SK-N-SH (cell line): ENCODE results near the gene RIMS4. TPM values are rescaled to one million over a fixed set of nuclear protein-coding genes. Genes with fewer than 3 reads are reported as not detected.

Experiments
- CTCF ChIA-PET: fragments of 300-600, 350-600 bp; formaldehyde crosslinking; extraction: SDS; loops from one replicate; lab custom pipeline; 2021; lab: Yijun Ruan, JAX
- POLR2A ChIA-PET: fragments of 350-600 bp; sonication (Branson Sonifier 250); formaldehyde crosslinking; extraction: SDS; loops from one replicate; lab custom pipeline; 2020; ENCODE audit warnings: antibody characterized with exemption, inconsistent platforms; lab: Yijun Ruan, JAX
- DNase-seq: peaks from one replicate; pipeline ENCODE4 v3.0.0; 2012
- H2AFZ ChIP-seq: fragments of 200-600 bp; sonication (generic); 2 replicates; pipeline ENCODE4 v1.8.1; 2016; ENCODE audit warnings: antibody characterized with exemption, mild to moderate bottlenecking, low read depth
- H3F3A ChIP-seq: fragments of 200-600 bp; sonication (generic); replicated peaks from 2 replicates; pipeline ENCODE3; 2016; ENCODE audit warnings: antibody characterized with exemption, mild to moderate bottlenecking; ENCODE audit not compliant: insufficient read depth
- H3K27ac ChIP-seq, 2 experiments: fragments of 200-500 bp in 1 of 2; fragments of 200-600 bp in 1 of 2; sonication (Bioruptor generic) in 1 of 2; sonication (generic), shearing (Covaris generic) in 1 of 2; 2 replicates each; pipeline versions ENCODE4 v1.5.1 to v1.6.1; 2014 to 2016; ENCODE audit warnings: low read depth in 2 of 2, inconsistent platforms in 1 of 2, low read length in 1 of 2, mild to moderate bottlenecking in 1 of 2, mixed read lengths in 1 of 2
- H3K27me3 ChIP-seq: fragments of 200-600 bp; sonication (generic), shearing (Covaris generic); 2 replicates; pipeline ENCODE4 v1.6.1; 2016; ENCODE audit warnings: mixed run types; ENCODE audit not compliant: insufficient read depth
- H3K36me3 ChIP-seq, 2 experiments: fragments of 200-500 bp in 1 of 2; fragments of 200-600 bp in 1 of 2; sonication (Bioruptor generic) in 1 of 2; sonication (generic) in 1 of 2; replicated peaks in 1 of 2; 2 replicates each; pipeline versions ENCODE3 to v1.5.1; 2014 to 2016; ENCODE audit warnings: low read length in 1 of 2, mild to moderate bottlenecking in 1 of 2; ENCODE audit not compliant: insufficient read depth in 2 of 2, control insufficient read depth in 1 of 2
- H3K4me1 ChIP-seq, 2 experiments: fragments of 200-500 bp in 1 of 2; fragments of 200-600 bp in 1 of 2; sonication (Bioruptor generic) in 1 of 2; sonication (generic), shearing (Covaris generic) in 1 of 2; 2 replicates each; pipeline versions ENCODE4 v1.5.1 to v1.6.1; 2014 to 2016; ENCODE audit warnings: low read depth in 1 of 2, low read length in 1 of 2, mixed run types in 1 of 2; ENCODE audit not compliant: insufficient read depth in 2 of 2, control insufficient read depth in 1 of 2
- H3K4me2 ChIP-seq: fragments of 200-600 bp; sonication (generic), shearing (Covaris generic); 2 replicates; pipeline ENCODE4 v1.6.1; 2017; ENCODE audit warnings: mixed run types
- H3K4me3 ChIP-seq, 2 experiments: fragments of 200-500 bp in 1 of 2; fragments of 200-600 bp in 1 of 2; sonication (Bioruptor generic) in 1 of 2; sonication (generic), shearing (Covaris generic) in 1 of 2; 2 replicates each; pipeline versions ENCODE4 v1.5.1 to v1.8.1; 2014 to 2016; ENCODE audit warnings: low read depth in 2 of 2, inconsistent platforms in 1 of 2, low read length in 1 of 2, mild to moderate bottlenecking in 1 of 2, mixed read lengths in 1 of 2, moderate library complexity in 1 of 2
- H3K79me2 ChIP-seq: fragments of 200-600 bp; sonication (generic); 2 replicates; pipeline ENCODE4 v1.8.1; 2017; ENCODE audit warnings: mild to moderate bottlenecking; ENCODE audit not compliant: insufficient read depth
- H3K9ac ChIP-seq: fragments of 200-600 bp; sonication (generic); 2 replicates; pipeline ENCODE4 v1.6.1; 2017; ENCODE audit warnings: mixed run types
- H3K9me2 ChIP-seq: fragments of 200-600 bp; sonication (generic); 2 replicates; pipeline ENCODE4 v1.6.1; 2017; ENCODE audit warnings: mixed run types
- H3K9me3 ChIP-seq: fragments of 200-600 bp; sonication (generic); 2 replicates; pipeline ENCODE4 v1.6.1; 2017; ENCODE audit warnings: mixed run types, mild to moderate bottlenecking, moderate library complexity
- H4K20me1 ChIP-seq: fragments of 200-600 bp; sonication (generic); 2 replicates; pipeline ENCODE4 v1.6.1; 2017; ENCODE audit warnings: mild to moderate bottlenecking, mixed run types; ENCODE audit not compliant: insufficient read depth
- CHD2 ChIP-seq: fragments of 150-350 bp; IDR thresholded peaks from 2 replicates; pipeline ENCODE4 v1.6.1; 2018; ENCODE audit warnings: low read length; ENCODE audit not compliant: partially characterized antibody
- CTCF ChIP-seq: fragments of 200-600 bp; sonication (generic); IDR thresholded peaks from 2 replicates; pipeline ENCODE4 v1.6.1; 2017; ENCODE audit warnings: antibody characterized with exemption, mild to moderate bottlenecking, moderate library complexity
- ELF1 ChIP-seq: IDR thresholded peaks from 2 replicates; pipeline ENCODE4 v1.4.0; 2012
- EZH2phosphoT487 ChIP-seq: fragments of 200-600 bp; sonication (generic); IDR thresholded peaks from 2 replicates; pipeline ENCODE4 v1.6.1; 2017; ENCODE audit warnings: low read depth, mixed run types, mild to moderate bottlenecking, antibody characterized with exemption, moderate library complexity, borderline replicate concordance
- FOSL2 ChIP-seq: IDR thresholded peaks from 2 replicates; pipeline ENCODE4 v1.4.0; 2012; ENCODE audit warnings: low read depth, mild to moderate bottlenecking, moderate library complexity, borderline replicate concordance
- FOXM1 ChIP-seq: IDR thresholded peaks from 2 replicates; pipeline ENCODE4 v1.4.0; 2012; ENCODE audit warnings: low read depth, mild to moderate bottlenecking
- GATA2 ChIP-seq: sonication (generic); formaldehyde crosslinking; IDR thresholded peaks from 2 replicates; pipeline ENCODE4 v1.5.0; 2020; ENCODE audit warnings: mild to moderate bottlenecking, missing genetic modification reagents
- IRF3 ChIP-seq: fragments of 150-350 bp; IDR thresholded peaks from 2 replicates; pipeline ENCODE4 v1.6.1; 2016; ENCODE audit warnings: mild to moderate bottlenecking, low read depth, low read length
- MAX ChIP-seq: IDR thresholded peaks from 2 replicates; pipeline ENCODE4 v1.4.0; 2012; ENCODE audit warnings: low read depth
- MEF2A ChIP-seq: IDR thresholded peaks from 2 replicates; pipeline ENCODE4 v1.4.0; 2012; ENCODE audit warnings: low read depth, borderline replicate concordance
- NFIC ChIP-seq: IDR thresholded peaks from 2 replicates; pipeline ENCODE4 v1.4.0; 2012; ENCODE audit warnings: borderline replicate concordance
- NRF1 ChIP-seq: IDR thresholded peaks from 2 replicates; pipeline ENCODE4 v1.6.1; 2012; ENCODE audit warnings: low read depth, mild to moderate bottlenecking, low read length
- POLR2AphosphoS5 ChIP-seq: IDR thresholded peaks from 2 replicates; pipeline ENCODE4 v1.6.1; 2012; ENCODE audit warnings: low read depth, low read length
- RFX5 ChIP-seq: IDR thresholded peaks from 2 replicates; pipeline ENCODE4 v1.6.1; 2012; ENCODE audit warnings: mild to moderate bottlenecking, improper control_type of control experiment, low read length
- RXRA ChIP-seq: IDR thresholded peaks from 2 replicates; pipeline ENCODE4 v1.4.0; 2012; ENCODE audit warnings: low read depth, mild to moderate bottlenecking, borderline replicate concordance
- SIN3A ChIP-seq: IDR thresholded peaks from 2 replicates; pipeline ENCODE4 v1.6.1; 2012; ENCODE audit warnings: low read depth, mild to moderate bottlenecking, low read length, moderate library complexity, borderline replicate concordance
- SMC3 ChIP-seq: IDR thresholded peaks from 2 replicates; pipeline ENCODE4 v1.6.1; 2012; ENCODE audit warnings: low read depth, low read length, improper control_type of control experiment
- TAF1 ChIP-seq: IDR thresholded peaks from 2 replicates; pipeline ENCODE4 v1.6.1; 2012; ENCODE audit warnings: low read depth, mild to moderate bottlenecking, low read length, moderate library complexity, borderline replicate concordance
- TEAD4 ChIP-seq: IDR thresholded peaks from 2 replicates; pipeline ENCODE4 v1.4.0; 2012; ENCODE audit warnings: mild to moderate bottlenecking, borderline replicate concordance; ENCODE audit not compliant: insufficient read depth
- USF1 ChIP-seq: IDR thresholded peaks from 2 replicates; pipeline ENCODE4 v1.4.0; 2012; ENCODE audit warnings: low read depth, borderline replicate concordance
- USF2 ChIP-seq: fragments of 150-350 bp; IDR thresholded peaks from 2 replicates; pipeline ENCODE4 v1.6.1; 2017; ENCODE audit warnings: antibody characterized with exemption, low read length, low read depth, borderline replicate concordance
- YY1 ChIP-seq: IDR thresholded peaks from 2 replicates; pipeline ENCODE4 v1.4.0; 2012; ENCODE audit warnings: low read depth, mild to moderate bottlenecking
- WGBS: methylation state at CpG from one replicate; pipeline ENCODE4 v1.1.6; 2017; ENCODE audit warnings: low lambda C conversion rate; 5-methylcytosine and 5-hydroxymethylcytosine counted together
- polyA plus RNA-seq, 3 experiments: library from polyadenylated mRNA; depleted of rRNA; stranded (reverse); fragments of >200 nt; gene quantifications; 2 replicates each; pipeline ENCODE4 v1.2.3, GENCODE V29; 2012

The RIMS4 gene
- polyA plus RNA-seq, 1 of the 3 experiments (the other 2 are of a cell fraction), result 0.13 TPM

- Histone ChIP-seq H3K4me3 (no peak overlapping the region), H3K27ac (no peak overlapping the region), H3K36me3 (no peaks in the 10 kb centered on the region), H3K9me3 (no peaks in the 10 kb centered on the region), H3K27me3 (no peaks in the 10 kb centered on the region), H4K20me1 (no peaks in the 10 kb centered on the region), H3K9me2 (no peaks in the 10 kb centered on the region), H3F3A (no peaks in the 10 kb centered on the region), H3K79me2 (no peaks in the 10 kb centered on the region), H3K4me2 (no peak overlapping the region), H3K4me1 (peaks cover 0 to 4% of the 10 kb centered on the region in 2 experiments; a peak in 1 of 4 replicates), H3K9ac (no peak overlapping the region), H2AFZ (no peak overlapping the region)
- POLR2A ChIA-PET, result no interaction called here
- 76% methylated on average over 13 of the region's 13 CpGs for WGBS
- no peak for TF ChIP-seq GATA2 (CRISPR knock-in tag)
- TF ChIP-seq CTCF, result no peak
- no peak for TF ChIP-seq ELF1
- TF ChIP-seq FOXM1, result no peak
- TF ChIP-seq SIN3A, result no peak
- no peak for TF ChIP-seq MEF2A
- TF ChIP-seq USF2, result no peak
- TF ChIP-seq MAX, result no peak
- TF ChIP-seq SMC3, result no peak
- no peak for TF ChIP-seq USF1
- no peak for TF ChIP-seq YY1
- CTCF ChIA-PET, result interaction anchor here (1.2 to 3.9 kb wide), 3 partner anchors 19 to 31 kb away, joined by 5 to 15 read pairs (median 9); no protein-coding TSS in a partner anchor
- DNase-seq, result no peak
Measured at GRCh38 chr20:44714102-44714700, 96.1 kb downstream of the RIMS4 start.

- Histone ChIP-seq H3K4me2 (no peak overlapping the region), H3K79me2 (no peaks in the 10 kb centered on the region), H3K27ac (no peak overlapping the region), H2AFZ (no peak overlapping the region), H3K9ac (no peak overlapping the region), H3K4me1 (peaks cover 0 to 9% of the 10 kb centered on the region in 2 experiments; a peak in 1 of 4 replicates), H3K27me3 (no peaks in the 10 kb centered on the region), H4K20me1 (no peaks in the 10 kb centered on the region), H3K9me3 (no peaks in the 10 kb centered on the region), H3F3A (no peaks in the 10 kb centered on the region), H3K9me2 (no peaks in the 10 kb centered on the region), H3K36me3 (no peaks in the 10 kb centered on the region), H3K4me3 (no peak overlapping the region)
- ChIA-PET POLR2A (no interaction called here), CTCF (interaction anchor here (1.3 to 3.3 kb wide), 2 partner anchors 26 to 37 kb away, joined by 3 to 13 read pairs; no protein-coding TSS in a partner anchor)
- DNase-seq, result no peak
- 95% methylated on average over 8 of the region's 8 CpGs for WGBS
- TF ChIP-seq NRF1 (no peak), POLR2AphosphoS5 (no peak), NFIC (no peak), ELF1 (no peak), SMC3 (no peak), TEAD4 (no peak), RXRA (no peak), FOSL2 (no peak), TAF1 (no peak), SIN3A (no peak), USF2 (no peak), IRF3 (no peak), RFX5 (no peak), GATA2 (CRISPR knock-in tag) (no peak), CHD2 (no peak), EZH2phosphoT487 (no peak)
Measured at GRCh38 chr20:44711237-44711636, 99.1 kb downstream of the RIMS4 start.
